PC-9 (cell line): ENCODE measurements around the gene TPST2.

Source experiments
- EZH2 ChIP-seq: fragments of 200-600 bp; sonication (generic); IDR thresholded peaks from 2 replicates; pipeline ENCODE4 v1.8.0; 2017; ENCODE audit warnings: antibody characterized with exemption, low read depth
- TF ChIP-seq, protein P1 (sequence below): fragments of 200-600 bp; sonication (generic); conservative IDR thresholded peaks from 2 replicates; pipeline ENCODE4 v1.6.1; 2017; ENCODE audit warnings: mixed run types, antibody characterized with exemption, mild to moderate bottlenecking, moderate library complexity

DNA sequence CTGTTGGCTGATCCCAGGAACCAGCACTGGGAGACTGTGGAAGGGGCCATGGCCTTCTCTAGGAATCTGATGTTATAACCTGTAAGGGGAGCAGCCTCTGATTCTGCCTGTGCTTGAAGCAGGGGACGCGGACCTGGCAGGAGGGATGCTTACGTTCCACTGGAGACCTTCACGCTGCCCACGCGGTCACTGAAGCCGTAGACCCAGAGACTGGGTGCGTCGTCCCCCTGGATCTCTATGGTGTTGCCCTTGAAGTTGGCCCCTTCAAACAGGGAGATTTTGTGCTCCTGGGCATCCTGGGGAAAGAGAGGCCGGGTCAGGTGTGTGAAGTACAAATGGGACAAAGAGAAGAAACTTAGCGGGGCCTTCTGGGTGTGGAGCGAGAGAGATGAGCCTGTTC, 11.8 kb upstream of the TPST2 start:
- TF ChIP-seq, protein P1, sequence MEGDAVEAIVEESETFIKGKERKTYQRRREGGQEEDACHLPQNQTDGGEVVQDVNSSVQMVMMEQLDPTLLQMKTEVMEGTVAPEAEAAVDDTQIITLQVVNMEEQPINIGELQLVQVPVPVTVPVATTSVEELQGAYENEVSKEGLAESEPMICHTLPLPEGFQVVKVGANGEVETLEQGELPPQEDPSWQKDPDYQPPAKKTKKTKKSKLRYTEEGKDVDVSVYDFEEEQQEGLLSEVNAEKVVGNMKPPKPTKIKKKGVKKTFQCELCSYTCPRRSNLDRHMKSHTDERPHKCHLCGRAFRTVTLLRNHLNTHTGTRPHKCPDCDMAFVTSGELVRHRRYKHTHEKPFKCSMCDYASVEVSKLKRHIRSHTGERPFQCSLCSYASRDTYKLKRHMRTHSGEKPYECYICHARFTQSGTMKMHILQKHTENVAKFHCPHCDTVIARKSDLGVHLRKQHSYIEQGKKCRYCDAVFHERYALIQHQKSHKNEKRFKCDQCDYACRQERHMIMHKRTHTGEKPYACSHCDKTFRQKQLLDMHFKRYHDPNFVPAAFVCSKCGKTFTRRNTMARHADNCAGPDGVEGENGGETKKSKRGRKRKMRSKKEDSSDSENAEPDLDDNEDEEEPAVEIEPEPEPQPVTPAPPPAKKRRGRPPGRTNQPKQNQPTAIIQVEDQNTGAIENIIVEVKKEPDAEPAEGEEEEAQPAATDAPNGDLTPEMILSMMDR, result no peak
- no peak for TF ChIP-seq EZH2
